HG02885 (cell line): ENCODE measurements around the gene SEC24C.
A peak's percentile ranks its signal among the peaks of the same experiment; 100 is the strongest.
"Not testable (repeated sequence)": the region's sequence is repeated elsewhere in the genome, so short reads cannot be mapped to it uniquely, and the experiment has no call there.

ENCODE experiments used
- ATAC-seq: cut with Tn5 transposase; IDR thresholded peaks from one replicate; pipeline ENCODE4 v1.9.1; 2021; ENCODE audit warnings: mild to moderate bottlenecking; ENCODE audit not compliant: unreplicated experiment, poor library complexity

SEC24C gene

GRCh38 chr10:73765066-73765465 lies 20.9 kb downstream of the SEC24C start:
- no peak for ATAC-seq

GRCh38 chr10:73768881-73769280 lies 24.7 kb downstream of the SEC24C start:
- no peak for ATAC-seq

- no peak for ATAC-seq
Measured at GRCh38 chr10:73769396-73769795, 25.2 kb downstream of the SEC24C start.

- peak; percentile 3 for ATAC-seq
Measured at GRCh38 chr10:73771722-73772280, 27.6 kb downstream of the SEC24C start.

GRCh38 chr10:73772281-73773151 lies 28.3 kb downstream of the SEC24C start:
- peak; percentile 70 for ATAC-seq

- no peak for ATAC-seq
Measured at GRCh38 chr10:73773152-73773879, 29.1 kb downstream of the SEC24C start.

- ATAC-seq = no peak
Measured at GRCh38 chr10:73774637-73775036, 30.5 kb downstream of the SEC24C start.

GRCh38 chr10:73779018-73779417 lies 34.8 kb downstream of the SEC24C start:
- ATAC-seq = no peak

GRCh38 chr10:73779539-73780197 lies 35.5 kb downstream of the SEC24C start:
- ATAC-seq = no peak

- no peak for ATAC-seq
Measured at GRCh38 chr10:73780301-73780700, 36.1 kb downstream of the SEC24C start.

GRCh38 chr10:73780966-73781365 lies 36.8 kb downstream of the SEC24C start:
- ATAC-seq = no peak

- ATAC-seq = no peak
Measured at GRCh38 chr10:73781548-73781878, 37.3 kb downstream of the SEC24C start.

- ATAC-seq = peak; percentile 68
Measured at GRCh38 chr10:73781879-73782748, 37.9 kb downstream of the SEC24C start, which contains the start of gene CHCHD1. Gene CHCHD1, plus strand, starts transcription at chr10:73782048. Its CDS starts 28 bp downstream, at chr10:73782076.

GRCh38 chr10:73782749-73783085 lies 38.5 kb downstream of the SEC24C start:
- no peak for ATAC-seq

- peak; percentile 74 for ATAC-seq
Measured at GRCh38 chr10:73785211-73785720, 41.1 kb downstream of the SEC24C start, which contains the start of gene ZSWIM8. Gene ZSWIM8, plus strand, starts transcription at chr10:73785606. Its CDS starts 273 bp downstream, at chr10:73785879.

- ATAC-seq = peak; percentile 32
Measured at GRCh38 chr10:73785721-73786511, 41.7 kb downstream of the SEC24C start.

GRCh38 chr10:73786512-73786885 lies 42.3 kb downstream of the SEC24C start:
- ATAC-seq = no peak

- not testable (repeated sequence) for ATAC-seq
Measured at GRCh38 chr10:73787031-73787800, 43.0 kb downstream of the SEC24C start.
